Nephron (organoid): ENCODE measurements around the gene CORO2A.

Experiments
- H3K27ac Mint-ChIP-seq, 3 experiments: 2 replicates each; pipeline ENCODE4 v1.8.0; 2020; ENCODE audit warnings: mixed read lengths in 3 of 3, mild to moderate bottlenecking in 2 of 3, moderate library complexity in 1 of 3
- H3K27me3 Mint-ChIP-seq: 2 replicates; pipeline ENCODE4 v1.8.0; 2021; ENCODE audit warnings: low read depth, mild to moderate bottlenecking, moderate library complexity, mixed read lengths
- H3K36me3 Mint-ChIP-seq: 2 replicates; pipeline ENCODE4 v1.8.0; 2020; ENCODE audit warnings: low read depth, mixed read lengths
- H3K4me1 Mint-ChIP-seq: 2 replicates; pipeline ENCODE4 v1.8.0; 2020; ENCODE audit warnings: mixed read lengths
- H3K4me3 Mint-ChIP-seq, 3 experiments: 2 replicates each; pipeline ENCODE4 v1.8.0; 2020; ENCODE audit warnings: mild to moderate bottlenecking in 3 of 3, mixed read lengths in 3 of 3, moderate library complexity in 2 of 3
- H3K9me3 Mint-ChIP-seq: 2 replicates; pipeline ENCODE4 v1.8.0; 2020; ENCODE audit warnings: mixed read lengths
- CTCF ChIP-seq, 3 experiments: fragments of 200-600 bp; sonication (generic); IDR thresholded peaks; one replicate each; pipeline ENCODE4 v1.5.0; 2021; ENCODE audit warnings: antibody characterized with exemption in 3 of 3; ENCODE audit not compliant: unreplicated experiment in 3 of 3

CORO2A gene

GRCh38 chr9:98217255-98217654, 24.8 kb upstream of the CORO2A start:
- H3K27ac Mint-ChIP-seq: no peak overlapping the region
- no peaks in the 10 kb centered on the region for H3K4me1 Mint-ChIP-seq
- no peak overlapping the region for H3K4me3 Mint-ChIP-seq
- H3K27me3 Mint-ChIP-seq: peaks cover 7% of the 10 kb centered on the region
- H3K36me3 Mint-ChIP-seq: no peaks in the 10 kb centered on the region
- TF ChIP-seq CTCF (IDR thresholded peaks at IDR 0.05; ENCODE audit: unreplicated experiment in 3 of 3): no peak
- H3K9me3 Mint-ChIP-seq: no peaks in the 10 kb centered on the region

GRCh38 chr9:98216391-98216790, 24.0 kb upstream of the CORO2A start:
- H3K27me3 Mint-ChIP-seq: peaks cover 7% of the 10 kb centered on the region
- H3K27ac Mint-ChIP-seq: no peak overlapping the region
- H3K4me1 Mint-ChIP-seq: no peaks in the 10 kb centered on the region
- no peak for TF ChIP-seq CTCF (IDR thresholded peaks at IDR 0.05; ENCODE audit: unreplicated experiment in 3 of 3)
- no peak overlapping the region for H3K4me3 Mint-ChIP-seq
- no peaks in the 10 kb centered on the region for H3K36me3 Mint-ChIP-seq
- no peaks in the 10 kb centered on the region for H3K9me3 Mint-ChIP-seq

- no peak overlapping the region for H3K4me3 Mint-ChIP-seq
- TF ChIP-seq CTCF (IDR thresholded peaks at IDR 0.05; ENCODE audit: unreplicated experiment in 3 of 3): peak in 2 of 3 experiments; percentile 31 to 45
- no peaks in the 10 kb centered on the region for H3K36me3 Mint-ChIP-seq
- H3K4me1 Mint-ChIP-seq: no peaks in the 10 kb centered on the region
- peaks cover 7% of the 10 kb centered on the region for H3K27me3 Mint-ChIP-seq
- H3K27ac Mint-ChIP-seq: no peak overlapping the region
- H3K9me3 Mint-ChIP-seq: no peaks in the 10 kb centered on the region
Observed at GRCh38 chr9:98215821-98216220, 23.4 kb upstream of the CORO2A start.

GRCh38 chr9:98215271-98215670, 22.8 kb upstream of the CORO2A start:
- Mint-ChIP-seq H3K4me1 (no peaks in the 10 kb centered on the region), H3K4me3 (no peak overlapping the region), H3K9me3 (no peaks in the 10 kb centered on the region), H3K27me3 (peaks cover 7% of the 10 kb centered on the region), H3K36me3 (no peaks in the 10 kb centered on the region), H3K27ac (no peak overlapping the region)
- no peak for TF ChIP-seq CTCF (IDR thresholded peaks at IDR 0.05; ENCODE audit: unreplicated experiment in 3 of 3)

GRCh38 chr9:98214811-98215210, 22.4 kb upstream of the CORO2A start:
- Mint-ChIP-seq H3K36me3 (no peaks in the 10 kb centered on the region), H3K27ac (no peak overlapping the region), H3K27me3 (peaks cover 7% of the 10 kb centered on the region), H3K9me3 (no peaks in the 10 kb centered on the region), H3K4me3 (no peak overlapping the region), H3K4me1 (no peaks in the 10 kb centered on the region)
- TF ChIP-seq CTCF (IDR thresholded peaks at IDR 0.05; ENCODE audit: unreplicated experiment in 3 of 3): no peak

GRCh38 chr9:98211260-98211659, 18.8 kb upstream of the CORO2A start:
- peaks cover 10% of the 10 kb centered on the region for H3K27me3 Mint-ChIP-seq
- no peak overlapping the region for H3K4me3 Mint-ChIP-seq
- H3K27ac Mint-ChIP-seq: no peak overlapping the region
- peaks cover 12% of the 10 kb centered on the region for H3K4me1 Mint-ChIP-seq
- TF ChIP-seq CTCF (IDR thresholded peaks at IDR 0.05; ENCODE audit: unreplicated experiment in 3 of 3): no peak
- H3K9me3 Mint-ChIP-seq: no peaks in the 10 kb centered on the region
- H3K36me3 Mint-ChIP-seq: no peaks in the 10 kb centered on the region
